Neural progenitor cell (in vitro differentiated cells): ENCODE measurements around the gene CXCR2. TPM values are rescaled to one million over a fixed set of nuclear protein-coding genes. Genes with fewer than 3 reads are reported as not detected.

ENCODE experiments used
- DNase-seq: peaks from one replicate; pipeline ENCODE4 v3.0.0-alpha.2; 2016; ENCODE audit warnings: low spot score
- H2AFZ ChIP-seq: fragments of 200-600 bp; sonication (generic); replicated peaks from 2 replicates; pipeline ENCODE4 v1.6.1; 2016; ENCODE audit warnings: antibody characterized with exemption
- H3F3A ChIP-seq: fragments of 200-600 bp; sonication (generic); 2 replicates; pipeline ENCODE4 v1.6.1; 2016; ENCODE audit warnings: antibody characterized with exemption, low read depth
- H3K27ac ChIP-seq: fragments of 200-600 bp; sonication (generic); 2 replicates; pipeline ENCODE4 v1.5.1; 2016; ENCODE audit warnings: mild to moderate bottlenecking
- H3K27me3 ChIP-seq: fragments of 200-600 bp; sonication (generic); 2 replicates; pipeline ENCODE4 v1.6.1; 2016; ENCODE audit warnings: mild to moderate bottlenecking, moderate library complexity
- H3K36me3 ChIP-seq: fragments of 200-600 bp; sonication (generic); 2 replicates; pipeline ENCODE4 v1.5.1; 2016
- H3K4me1 ChIP-seq: fragments of 200-600 bp; sonication (generic); 2 replicates; pipeline ENCODE4 v1.6.1; 2016; ENCODE audit warnings: mixed run types
- H3K4me2 ChIP-seq: fragments of 200-600 bp; sonication (generic); 2 replicates; pipeline ENCODE4 v1.6.1; 2016
- H3K4me3 ChIP-seq: fragments of 200-600 bp; sonication (generic); 2 replicates; pipeline ENCODE4 v1.5.1; 2016
- H3K79me2 ChIP-seq: fragments of 200-600 bp; sonication (generic); 2 replicates; pipeline ENCODE4 v1.6.1; 2016; ENCODE audit warnings: low read depth
- H3K9ac ChIP-seq: fragments of 200-600 bp; sonication (generic); 2 replicates; pipeline ENCODE4 v1.6.1; 2016
- H3K9me3 ChIP-seq: fragments of 200-600 bp; sonication (generic); 2 replicates; pipeline ENCODE4 v1.5.1; 2016; ENCODE audit warnings: low read depth
- H4K20me1 ChIP-seq: fragments of 200-600 bp; sonication (generic); 2 replicates; pipeline ENCODE4 v1.6.1; 2016; ENCODE audit warnings: low read depth
- H3K27ac Mint-ChIP-seq: 3 replicates; pipeline ENCODE4 v1.8.0; 2021; ENCODE audit warnings: mixed read lengths
- H3K27me3 Mint-ChIP-seq: 2 replicates; pipeline ENCODE4 v1.8.0; 2022; ENCODE audit warnings: low read depth, mild to moderate bottlenecking, inconsistent platforms, moderate library complexity, mixed read lengths; ENCODE audit not compliant: insufficient read depth
- H3K36me3 Mint-ChIP-seq: 3 replicates; pipeline ENCODE4 v1.8.0; 2021; ENCODE audit warnings: mixed read lengths
- H3K4me1 Mint-ChIP-seq: 3 replicates; pipeline ENCODE4 v1.8.0; 2021; ENCODE audit warnings: mixed read lengths
- H3K4me3 Mint-ChIP-seq: 3 replicates; pipeline ENCODE4 v1.8.0; 2021; ENCODE audit warnings: mild to moderate bottlenecking, moderate library complexity, mixed read lengths
- H3K9me3 Mint-ChIP-seq: 3 replicates; pipeline ENCODE4 v1.8.0; 2020; ENCODE audit warnings: mixed read lengths
- EZH2 ChIP-seq: fragments of 200-600 bp; sonication (generic); IDR thresholded peaks from 2 replicates; pipeline ENCODE4 v1.6.1; 2017; ENCODE audit warnings: antibody characterized with exemption, mild to moderate bottlenecking, moderate library complexity
- EZH2phosphoT487 ChIP-seq: fragments of 200-600 bp; sonication (generic); IDR thresholded peaks from 2 replicates; pipeline ENCODE4 v1.6.1; 2017; ENCODE audit warnings: antibody characterized with exemption
- total RNA-seq: library from RNA; depleted of rRNA; stranded (reverse); fragments of >200 nt; gene quantifications from 2 replicates; pipeline ENCODE4 v1.2.3, GENCODE V29; 2015; ENCODE audit warnings: low replicate concordance
- TF ChIP-seq, protein P1 (sequence below): fragments of 200-600 bp; sonication (generic); IDR thresholded peaks from 2 replicates; pipeline ENCODE4 v1.5.1; 2017; ENCODE audit warnings: antibody characterized with exemption, mild to moderate bottlenecking

CXCR2 gene
- total RNA-seq, 1 donor from 2014 or later: not detected

GRCh38 chr2:218162814-218163213, 37.0 kb downstream of the CXCR2 start:
- H3K4me3 ChIP-seq: no peak overlapping the region
- no peaks in the 10 kb centered on the region for H3K27me3 ChIP-seq
- no peak overlapping the region for H2AFZ ChIP-seq
- no peaks in the 10 kb centered on the region for H3K36me3 ChIP-seq
- Mint-ChIP-seq H3K27ac (no peak overlapping the region), H3K27me3 (peaks cover 25% of the 10 kb centered on the region), H3K4me1 (no peaks in the 10 kb centered on the region), H3K4me3 (no peak overlapping the region), H3K9me3 (no peaks in the 10 kb centered on the region), H3K36me3 (no peaks in the 10 kb centered on the region)
- DNase-seq: no peak
- H3K27ac ChIP-seq: no peak overlapping the region
- no peaks in the 10 kb centered on the region for H3K4me1 ChIP-seq
- H3K9ac ChIP-seq: no peak overlapping the region
- no peaks in the 10 kb centered on the region for H3K79me2 ChIP-seq
- H3K4me2 ChIP-seq: no peak overlapping the region
- H3F3A ChIP-seq: no peaks in the 10 kb centered on the region
- TF ChIP-seq, protein P1, sequence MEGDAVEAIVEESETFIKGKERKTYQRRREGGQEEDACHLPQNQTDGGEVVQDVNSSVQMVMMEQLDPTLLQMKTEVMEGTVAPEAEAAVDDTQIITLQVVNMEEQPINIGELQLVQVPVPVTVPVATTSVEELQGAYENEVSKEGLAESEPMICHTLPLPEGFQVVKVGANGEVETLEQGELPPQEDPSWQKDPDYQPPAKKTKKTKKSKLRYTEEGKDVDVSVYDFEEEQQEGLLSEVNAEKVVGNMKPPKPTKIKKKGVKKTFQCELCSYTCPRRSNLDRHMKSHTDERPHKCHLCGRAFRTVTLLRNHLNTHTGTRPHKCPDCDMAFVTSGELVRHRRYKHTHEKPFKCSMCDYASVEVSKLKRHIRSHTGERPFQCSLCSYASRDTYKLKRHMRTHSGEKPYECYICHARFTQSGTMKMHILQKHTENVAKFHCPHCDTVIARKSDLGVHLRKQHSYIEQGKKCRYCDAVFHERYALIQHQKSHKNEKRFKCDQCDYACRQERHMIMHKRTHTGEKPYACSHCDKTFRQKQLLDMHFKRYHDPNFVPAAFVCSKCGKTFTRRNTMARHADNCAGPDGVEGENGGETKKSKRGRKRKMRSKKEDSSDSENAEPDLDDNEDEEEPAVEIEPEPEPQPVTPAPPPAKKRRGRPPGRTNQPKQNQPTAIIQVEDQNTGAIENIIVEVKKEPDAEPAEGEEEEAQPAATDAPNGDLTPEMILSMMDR: no peak
- no peak for TF ChIP-seq EZH2
- no peak for TF ChIP-seq EZH2phosphoT487
- no peaks in the 10 kb centered on the region for H4K20me1 ChIP-seq
- H3K9me3 ChIP-seq: no peaks in the 10 kb centered on the region

- Histone ChIP-seq H3K4me2 (no peak within 1 kb of the TSS), H3K9ac (no peak within 1 kb of the TSS), H3K27ac (no peak within 1 kb of the TSS), H3F3A (no peaks in the 10 kb centered on the region), H3K36me3 (no peaks in the 10 kb centered on the region), H3K79me2 (no peaks in the 10 kb centered on the region), H3K27me3 (no peaks in the 10 kb centered on the region), H3K4me3 (no peak within 1 kb of the TSS), H3K4me1 (no peaks in the 10 kb centered on the region), H3K9me3 (no peaks in the 10 kb centered on the region), H2AFZ (no peak within 1 kb of the TSS), H4K20me1 (no peaks in the 10 kb centered on the region)
- Mint-ChIP-seq H3K9me3 (no peaks in the 10 kb centered on the region), H3K27ac (no peak within 1 kb of the TSS), H3K4me3 (no peak within 1 kb of the TSS), H3K36me3 (no peaks in the 10 kb centered on the region), H3K4me1 (no peaks in the 10 kb centered on the region), H3K27me3 (peaks cover 27% of the 10 kb centered on the region)
- DNase-seq: no peak
- TF ChIP-seq EZH2phosphoT487: no peak
- TF ChIP-seq, protein P1: no peak
- no peak for TF ChIP-seq EZH2
These were observed 41.0 kb downstream of the CXCR2 start, which contains the start of gene CXCR1 for GRCh38 chr2:218166791-218167190. TSS of gene CXCR1 (minus strand) at chr2:218166962. CDS start at chr2:218165211, 1,751 bp downstream.

- peaks cover 29% of the 10 kb centered on the region for H3K27me3 Mint-ChIP-seq
These were observed 42.2 kb downstream of the CXCR2 start for GRCh38 chr2:218168016-218168415.

More at GRCh38 chr2:218168016-218168415, 42.2 kb downstream of the CXCR2 start:
- Histone ChIP-seq H3K27ac (no peak overlapping the region), H2AFZ (no peak overlapping the region), H3K4me1 (no peaks in the 10 kb centered on the region), H3K79me2 (no peaks in the 10 kb centered on the region), H3K4me2 (no peak overlapping the region), H4K20me1 (no peaks in the 10 kb centered on the region), H3K36me3 (no peaks in the 10 kb centered on the region), H3K9me3 (no peaks in the 10 kb centered on the region), H3F3A (no peaks in the 10 kb centered on the region), H3K9ac (no peak overlapping the region), H3K4me3 (no peak overlapping the region), H3K27me3 (no peaks in the 10 kb centered on the region)
- Mint-ChIP-seq H3K36me3 (no peaks in the 10 kb centered on the region), H3K27ac (no peak overlapping the region), H3K4me1 (no peaks in the 10 kb centered on the region), H3K9me3 (no peaks in the 10 kb centered on the region), H3K4me3 (no peak overlapping the region)
- TF ChIP-seq EZH2: no peak
- no peak for TF ChIP-seq EZH2phosphoT487
- TF ChIP-seq, protein P1: no peak
- no peak for DNase-seq
